ENCODE measurements around the gene ATXN1.
A peak's percentile ranks its signal among the peaks of the same experiment; 100 is the strongest.

ATXN1 gene

DNA sequence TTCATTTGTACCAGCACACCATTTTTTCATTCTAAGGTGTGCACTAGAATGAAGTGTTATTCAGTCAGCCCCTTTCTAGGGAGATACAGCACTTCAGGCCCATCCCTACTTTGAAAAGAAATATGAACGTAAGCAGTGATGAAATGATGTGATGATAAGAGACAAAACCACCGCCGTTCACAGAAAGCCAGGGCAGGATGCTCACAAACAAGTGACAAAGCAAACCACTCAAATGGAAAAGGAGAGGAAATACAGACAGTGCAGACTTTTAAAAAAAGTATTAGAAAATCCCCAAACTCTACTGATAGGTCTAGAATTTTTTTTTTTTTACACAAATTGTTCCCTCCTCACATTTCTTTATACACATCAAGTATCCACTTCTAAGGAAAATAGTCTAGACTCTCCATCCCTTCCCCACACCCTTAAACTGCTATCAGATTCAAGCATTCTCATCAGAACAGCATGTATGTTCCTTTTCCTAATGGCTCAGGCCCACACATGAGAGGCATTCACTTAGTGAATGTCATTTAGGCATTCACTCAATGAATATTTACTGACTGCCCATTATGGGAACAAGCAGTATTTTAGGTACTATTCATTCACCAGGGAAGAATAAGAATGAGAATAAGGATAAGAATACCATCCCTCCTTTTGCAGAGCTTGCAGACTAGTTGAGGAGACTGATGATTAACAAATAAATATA lies 279.4 kb downstream of the ATXN1 start:
- Histone ChIP-seq H3K4me3 (ENCODE audit: low read depth in 1 of 2, low read length in 2 of 2) (no peak overlapping the region), H3K27me3 (ENCODE audit: control insufficient read depth in 1 of 2, insufficient read depth in 2 of 2, low read length in 2 of 2) (no peaks in the 10 kb centered on the region), H3K27ac (ENCODE audit: low read depth, low read length) (no peak overlapping the region), H3K9me3 (ENCODE audit: control insufficient read depth in 1 of 2, low read length in 2 of 2) (peaks cover 0 to 6% of the 10 kb centered on the region in 2 donors), H3K36me3 (ENCODE audit: control insufficient read depth in 1 of 2, insufficient read depth in 2 of 2, low read length in 2 of 2) (peaks cover 11 to 13% of the 10 kb centered on the region in 2 donors), H3K4me1 (ENCODE audit: control insufficient read depth in 1 of 2, insufficient read depth in 2 of 2, low read length in 2 of 2) (peaks cover 0 to 7% of the 10 kb centered on the region in 2 donors), H3K9ac (ENCODE audit: low read depth in 1 of 2, low read length in 2 of 2) (no peak overlapping the region)

DNA sequence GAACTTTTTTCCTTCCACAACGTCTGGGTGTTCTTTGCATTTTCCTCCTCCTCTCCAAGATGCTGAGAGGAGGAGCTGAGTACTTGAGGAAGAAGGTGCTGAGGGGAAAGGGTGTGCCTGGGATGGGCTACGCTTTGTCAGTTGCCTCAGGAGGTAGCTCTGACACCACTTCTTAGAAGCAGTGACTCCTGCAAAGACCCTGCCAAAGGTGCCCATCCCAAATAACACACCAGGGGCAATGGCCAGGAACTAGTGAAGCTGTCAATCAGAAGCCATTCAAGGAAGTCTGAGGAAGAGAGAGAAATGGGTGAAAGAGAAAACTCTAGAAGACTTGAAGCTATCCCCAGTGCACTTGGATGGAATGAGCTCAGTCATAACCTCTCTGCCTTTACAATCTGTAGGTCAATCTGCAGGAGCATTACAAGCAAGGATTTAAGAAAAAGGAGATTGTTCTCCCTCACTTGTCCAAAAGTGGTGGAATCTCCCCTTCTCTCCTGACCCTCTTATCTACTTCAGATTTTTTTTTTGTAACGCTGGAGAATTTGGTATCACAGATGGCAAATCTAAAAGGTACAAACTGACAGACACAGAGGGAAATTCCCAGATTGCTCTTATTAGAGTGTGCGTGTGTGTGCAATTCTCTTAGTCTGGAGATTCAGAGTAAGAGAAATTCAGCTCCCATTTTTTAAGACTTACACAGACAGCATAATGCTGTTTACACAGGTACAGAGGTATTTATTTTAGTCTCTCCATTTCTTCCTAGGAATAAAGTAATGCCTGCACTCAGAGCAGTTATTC lies 280.3 kb downstream of the ATXN1 start:
- Histone ChIP-seq H3K36me3 (ENCODE audit: control insufficient read depth in 1 of 2, insufficient read depth in 2 of 2, low read length in 2 of 2) (peaks cover 10 to 13% of the 10 kb centered on the region in 2 donors), H3K27me3 (ENCODE audit: control insufficient read depth in 1 of 2, insufficient read depth in 2 of 2, low read length in 2 of 2) (no peaks in the 10 kb centered on the region), H3K4me3 (ENCODE audit: low read depth in 1 of 2, low read length in 2 of 2) (no peak overlapping the region), H3K9ac (ENCODE audit: low read depth in 1 of 2, low read length in 2 of 2) (no peak overlapping the region), H3K4me1 (ENCODE audit: control insufficient read depth in 1 of 2, insufficient read depth in 2 of 2, low read length in 2 of 2) (peaks cover 0 to 7% of the 10 kb centered on the region in 2 donors), H3K27ac (ENCODE audit: low read depth, low read length) (no peak overlapping the region), H3K9me3 (ENCODE audit: control insufficient read depth in 1 of 2, low read length in 2 of 2) (peaks cover 0 to 6% of the 10 kb centered on the region in 2 donors)

DNA sequence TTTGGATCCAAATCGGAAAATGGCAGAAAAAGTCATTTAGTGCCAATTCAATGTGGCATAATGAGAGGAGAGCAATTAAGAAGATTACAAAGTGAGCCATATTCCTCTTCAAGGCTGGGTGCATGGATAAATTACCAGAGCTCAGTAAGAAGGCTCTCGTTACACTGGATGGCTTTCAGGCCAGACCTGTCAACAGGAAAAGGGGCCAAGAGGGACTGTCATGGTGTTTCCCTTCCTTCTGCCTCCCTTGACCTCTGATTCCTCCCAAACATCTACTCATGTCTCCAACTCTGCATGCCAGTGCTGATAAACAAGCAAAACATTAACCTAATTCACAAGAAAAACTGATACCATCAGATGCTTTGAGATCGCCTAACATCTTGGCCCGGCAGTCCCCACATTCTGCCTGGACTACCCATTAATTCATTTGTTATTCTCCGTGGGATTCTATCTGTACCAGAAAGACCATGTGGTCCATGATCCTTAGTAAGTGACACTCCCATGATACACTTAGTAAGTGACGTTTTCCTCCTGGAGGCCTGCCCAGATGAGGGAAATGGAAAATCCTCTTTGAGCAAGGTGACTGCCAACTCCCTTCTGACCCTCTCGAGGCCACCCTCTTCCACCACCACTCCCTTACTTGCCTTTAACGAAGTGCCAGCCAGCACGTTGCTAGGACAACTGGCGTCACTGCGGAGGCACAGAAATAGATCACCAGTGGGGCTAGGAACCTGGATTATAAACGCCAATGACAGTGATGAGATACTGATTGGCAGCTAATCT lies 283.7 kb downstream of the ATXN1 start:
- no peak overlapping the region for H3K4me3 ChIP-seq (ENCODE audit: low read depth in 1 of 2, low read length in 2 of 2)
- peaks cover 2 to 7% of the 10 kb centered on the region in 2 donors for H3K36me3 ChIP-seq (ENCODE audit: control insufficient read depth in 1 of 2, insufficient read depth in 2 of 2, low read length in 2 of 2)
- no peaks in the 10 kb centered on the region for H3K27me3 ChIP-seq (ENCODE audit: control insufficient read depth in 1 of 2, insufficient read depth in 2 of 2, low read length in 2 of 2)
- H3K9me3 ChIP-seq (ENCODE audit: control insufficient read depth in 1 of 2, low read length in 2 of 2), result no peaks in the 10 kb centered on the region
- H3K4me1 ChIP-seq (ENCODE audit: control insufficient read depth in 1 of 2, insufficient read depth in 2 of 2, low read length in 2 of 2), result peaks cover 8 to 11% of the 10 kb centered on the region in 2 donors
- H3K27ac ChIP-seq (ENCODE audit: low read depth, low read length), result no peak overlapping the region
- no peak overlapping the region for H3K9ac ChIP-seq (ENCODE audit: low read depth in 1 of 2, low read length in 2 of 2)

DNA sequence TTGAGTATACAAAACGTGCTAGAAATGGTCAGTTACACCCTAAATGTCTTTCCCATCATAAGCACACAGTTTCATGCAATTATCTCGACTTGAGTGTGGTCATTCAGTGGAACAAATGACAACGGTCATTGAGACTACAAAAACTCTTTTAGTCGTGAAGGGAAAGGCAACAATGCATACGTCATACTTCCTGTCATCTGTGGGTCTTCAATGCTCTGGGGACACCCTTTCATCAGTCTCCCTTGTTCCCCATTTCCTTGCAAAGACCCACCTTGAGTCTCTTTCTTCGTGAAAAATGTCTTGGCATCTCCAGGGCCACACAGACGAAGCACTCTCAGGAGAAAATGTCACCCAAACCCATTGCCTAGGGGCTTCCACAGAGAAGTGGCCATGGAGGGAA lies 284.4 kb downstream of the ATXN1 start:
- no peak overlapping the region for H3K9ac ChIP-seq (ENCODE audit: low read depth in 1 of 2, low read length in 2 of 2)
- no peak overlapping the region for H3K4me3 ChIP-seq (ENCODE audit: low read depth in 1 of 2, low read length in 2 of 2)
- H3K9me3 ChIP-seq (ENCODE audit: control insufficient read depth in 1 of 2, low read length in 2 of 2), result no peaks in the 10 kb centered on the region
- peaks cover 8 to 11% of the 10 kb centered on the region in 2 donors for H3K4me1 ChIP-seq (ENCODE audit: control insufficient read depth in 1 of 2, insufficient read depth in 2 of 2, low read length in 2 of 2)
- no peak overlapping the region for H3K27ac ChIP-seq (ENCODE audit: low read depth, low read length)
- H3K36me3 ChIP-seq (ENCODE audit: control insufficient read depth in 1 of 2, insufficient read depth in 2 of 2, low read length in 2 of 2), result peaks cover 2 to 7% of the 10 kb centered on the region in 2 donors
- H3K27me3 ChIP-seq (ENCODE audit: control insufficient read depth in 1 of 2, insufficient read depth in 2 of 2, low read length in 2 of 2), result no peaks in the 10 kb centered on the region

DNA sequence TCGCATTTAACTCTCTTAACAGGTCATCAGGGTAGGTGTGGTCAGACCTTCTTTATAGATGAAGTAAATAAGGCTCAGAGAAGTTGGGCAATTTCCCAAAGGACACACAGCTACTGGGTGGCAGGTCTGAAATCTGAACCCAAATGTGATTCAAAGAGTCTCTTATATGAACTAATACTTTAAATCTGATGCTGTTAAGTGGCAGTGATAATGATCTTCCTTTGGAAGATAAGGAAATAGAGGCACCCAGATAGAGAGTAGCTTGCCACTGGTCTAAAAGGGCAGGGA lies 285.8 kb downstream of the ATXN1 start:
- Histone ChIP-seq H3K27ac (ENCODE audit: low read depth, low read length) (no peak overlapping the region), H3K27me3 (ENCODE audit: control insufficient read depth in 1 of 2, insufficient read depth in 2 of 2, low read length in 2 of 2) (no peaks in the 10 kb centered on the region), H3K36me3 (ENCODE audit: control insufficient read depth in 1 of 2, insufficient read depth in 2 of 2, low read length in 2 of 2) (peaks cover 0 to 7% of the 10 kb centered on the region in 2 donors), H3K9me3 (ENCODE audit: control insufficient read depth in 1 of 2, low read length in 2 of 2) (no peaks in the 10 kb centered on the region), H3K4me3 (ENCODE audit: low read depth in 1 of 2, low read length in 2 of 2) (no peak overlapping the region), H3K4me1 (ENCODE audit: control insufficient read depth in 1 of 2, insufficient read depth in 2 of 2, low read length in 2 of 2) (peaks cover 5 to 8% of the 10 kb centered on the region in 2 donors), H3K9ac (ENCODE audit: low read depth in 1 of 2, low read length in 2 of 2) (no peak overlapping the region)

DNA sequence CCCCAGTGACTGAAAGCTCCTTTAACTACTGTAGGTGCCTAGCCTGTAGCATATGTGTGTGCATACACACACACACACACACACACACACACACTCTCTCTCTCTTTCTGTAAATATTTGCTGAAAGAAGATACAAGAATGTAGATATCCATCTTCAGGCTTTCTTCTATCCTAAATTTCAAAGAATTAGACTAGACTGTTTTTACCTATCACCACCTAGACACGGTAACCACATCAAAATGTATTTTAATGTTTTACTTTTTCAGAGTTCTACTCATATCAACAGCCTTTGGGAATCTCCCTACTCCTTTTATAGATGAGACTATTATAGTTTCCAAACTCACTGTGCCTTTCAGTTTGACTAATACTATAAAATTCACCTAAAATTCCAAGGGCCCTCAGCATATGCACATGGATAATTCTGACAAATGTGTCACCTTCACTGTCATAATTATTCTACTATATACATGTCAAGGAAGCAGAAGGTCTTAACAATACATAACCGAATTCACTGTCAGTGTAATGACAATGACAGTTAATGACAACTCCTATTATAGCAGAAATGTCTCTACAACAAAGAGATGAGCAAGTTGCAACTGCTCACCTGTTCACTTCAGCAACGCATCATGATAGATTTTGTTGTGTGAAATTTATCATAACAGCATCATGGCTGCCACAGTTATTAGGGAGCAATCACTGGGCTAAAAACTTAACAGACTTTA lies 286.3 kb downstream of the ATXN1 start:
- Histone ChIP-seq H3K4me3 (ENCODE audit: low read depth in 1 of 2, low read length in 2 of 2) (no peak overlapping the region), H3K9me3 (ENCODE audit: control insufficient read depth in 1 of 2, low read length in 2 of 2) (no peaks in the 10 kb centered on the region), H3K27me3 (ENCODE audit: control insufficient read depth in 1 of 2, insufficient read depth in 2 of 2, low read length in 2 of 2) (no peaks in the 10 kb centered on the region), H3K4me1 (ENCODE audit: control insufficient read depth in 1 of 2, insufficient read depth in 2 of 2, low read length in 2 of 2) (peaks cover 5 to 8% of the 10 kb centered on the region in 2 donors), H3K9ac (ENCODE audit: low read depth in 1 of 2, low read length in 2 of 2) (no peak overlapping the region), H3K36me3 (ENCODE audit: control insufficient read depth in 1 of 2, insufficient read depth in 2 of 2, low read length in 2 of 2) (peaks cover 0 to 4% of the 10 kb centered on the region in 2 donors), H3K27ac (ENCODE audit: low read depth, low read length) (no peak overlapping the region)

DNA sequence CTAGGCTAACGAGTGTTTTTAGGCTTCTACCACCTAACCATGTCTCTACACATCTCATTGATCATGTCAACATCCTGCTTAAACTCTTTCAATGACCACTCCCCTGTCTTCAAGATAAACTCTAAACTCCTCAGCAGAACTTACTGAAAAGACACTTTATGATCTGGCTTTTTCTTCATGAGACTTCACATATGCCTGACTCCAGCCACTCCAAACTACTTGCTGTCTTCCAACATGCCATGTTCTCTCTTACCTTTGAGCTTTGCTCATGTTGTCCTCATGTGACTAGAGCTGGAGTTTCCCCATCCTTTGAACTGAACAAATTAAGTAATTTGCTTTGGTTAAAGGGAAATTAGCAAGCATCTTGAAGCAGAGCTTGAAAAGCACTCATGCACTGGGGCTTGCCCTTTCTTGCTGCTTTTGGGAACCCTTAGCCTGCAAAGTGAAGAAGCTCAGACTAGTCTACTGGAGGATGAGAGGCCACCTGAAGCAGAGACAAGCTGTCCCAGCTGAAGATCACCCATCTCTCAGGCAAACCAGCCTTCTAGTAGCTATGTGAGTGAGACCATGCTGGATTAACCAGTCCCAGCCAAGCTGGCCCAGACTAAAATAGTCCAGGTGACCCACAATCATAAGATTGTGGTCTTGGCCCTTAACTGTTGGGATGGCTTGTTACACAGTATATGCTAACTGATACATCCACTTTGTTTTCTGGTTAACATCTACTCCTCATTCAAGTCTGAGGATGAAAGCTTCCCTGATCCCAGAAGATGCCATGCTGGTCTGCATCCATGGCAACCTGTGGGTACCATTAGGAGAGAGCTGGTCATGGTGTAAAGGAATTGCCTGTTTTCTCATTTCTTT lies 287.1 kb downstream of the ATXN1 start:
- Histone ChIP-seq H3K9me3 (ENCODE audit: control insufficient read depth in 1 of 2, low read length in 2 of 2) (no peaks in the 10 kb centered on the region), H3K36me3 (ENCODE audit: control insufficient read depth in 1 of 2, insufficient read depth in 2 of 2, low read length in 2 of 2) (peaks cover 0 to 4% of the 10 kb centered on the region in 2 donors), H3K27me3 (ENCODE audit: control insufficient read depth in 1 of 2, insufficient read depth in 2 of 2, low read length in 2 of 2) (no peaks in the 10 kb centered on the region), H3K9ac (ENCODE audit: low read depth in 1 of 2, low read length in 2 of 2) (no peak overlapping the region), H3K4me1 (ENCODE audit: control insufficient read depth in 1 of 2, insufficient read depth in 2 of 2, low read length in 2 of 2) (peaks cover 5 to 8% of the 10 kb centered on the region in 2 donors), H3K27ac (ENCODE audit: low read depth, low read length) (peak overlapping the region; percentile 5), H3K4me3 (ENCODE audit: low read depth in 1 of 2, low read length in 2 of 2) (no peak overlapping the region)

DNA sequence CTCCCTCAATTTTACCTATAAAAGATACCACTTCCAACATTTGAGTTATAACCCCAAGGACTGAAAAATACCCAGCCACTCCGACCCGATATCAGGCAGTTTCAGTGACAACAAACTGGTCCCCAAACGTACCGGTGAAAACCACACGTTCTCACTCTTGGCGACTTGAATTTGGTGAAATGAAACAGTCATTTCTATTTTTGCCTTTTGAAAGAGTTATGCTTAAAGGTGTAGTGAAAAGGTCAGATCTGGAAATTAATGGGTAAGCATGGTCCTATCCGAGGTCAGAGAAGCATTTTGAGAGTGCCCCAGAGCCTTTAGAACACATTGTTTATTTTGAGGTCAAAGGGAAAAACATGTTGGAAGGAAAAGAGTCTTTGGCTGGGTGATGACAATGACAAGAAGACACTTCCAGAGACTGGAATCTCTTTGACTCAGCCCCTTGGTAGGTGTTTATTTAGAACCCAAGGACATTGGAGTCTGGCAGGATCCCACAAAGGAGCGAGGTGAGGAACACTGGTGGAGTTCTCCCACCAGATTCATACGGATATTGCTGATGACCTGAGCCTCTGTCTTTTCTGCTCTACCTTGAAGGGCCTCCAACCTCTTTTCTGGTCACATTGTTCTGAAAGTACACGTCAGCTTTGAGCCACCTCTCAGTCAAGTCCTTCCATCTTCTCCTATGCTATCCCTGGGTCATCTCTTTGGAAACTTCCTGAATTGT lies 287.9 kb downstream of the ATXN1 start:
- no peaks in the 10 kb centered on the region for H3K27me3 ChIP-seq (ENCODE audit: control insufficient read depth in 1 of 2, insufficient read depth in 2 of 2, low read length in 2 of 2)
- H3K27ac ChIP-seq (ENCODE audit: low read depth, low read length), result peak overlapping the region; percentile 5
- peaks cover 0 to 4% of the 10 kb centered on the region in 2 donors for H3K36me3 ChIP-seq (ENCODE audit: control insufficient read depth in 1 of 2, insufficient read depth in 2 of 2, low read length in 2 of 2)
- H3K9me3 ChIP-seq (ENCODE audit: control insufficient read depth in 1 of 2, low read length in 2 of 2), result no peaks in the 10 kb centered on the region
- H3K9ac ChIP-seq (ENCODE audit: low read depth in 1 of 2, low read length in 2 of 2), result no peak overlapping the region
- no peak overlapping the region for H3K4me3 ChIP-seq (ENCODE audit: low read depth in 1 of 2, low read length in 2 of 2)
- H3K4me1 ChIP-seq (ENCODE audit: control insufficient read depth in 1 of 2, insufficient read depth in 2 of 2, low read length in 2 of 2), result peaks cover 5 to 8% of the 10 kb centered on the region in 2 donors

All from duodenal mucosa (tissue), 2 donors.